GM19025 (cell line): Measurements from ENCODE around the gene AQP12B.
"Not testable (repeated sequence)": the region's sequence is repeated elsewhere in the genome, so short reads cannot be mapped to it uniquely, and the experiment has no call there.

Experiments used
- ATAC-seq: cut with Tn5 transposase; IDR thresholded peaks from one replicate; pipeline ENCODE4 v1.9.1; 2021; ENCODE audit warnings: mild to moderate bottlenecking, low read depth, moderate library complexity; ENCODE audit not compliant: unreplicated experiment

Gene AQP12B

GRCh38 chr2:240701736-240702639 lies 19.3 kb upstream of the AQP12B start:
- ATAC-seq: no peak

GRCh38 chr2:240701091-240701735 lies 18.5 kb upstream of the AQP12B start:
- no peak for ATAC-seq

GRCh38 chr2:240700616-240701015 lies 17.9 kb upstream of the AQP12B start:
- ATAC-seq: not testable (repeated sequence)

- ATAC-seq: not testable (repeated sequence)
Observed at GRCh38 chr2:240699835-240700234, 17.1 kb upstream of the AQP12B start.

- not testable (repeated sequence) for ATAC-seq
Observed at GRCh38 chr2:240698852-240699561, 16.3 kb upstream of the AQP12B start.

GRCh38 chr2:240696469-240696868 lies 13.8 kb upstream of the AQP12B start:
- not testable (repeated sequence) for ATAC-seq

- not testable (repeated sequence) for ATAC-seq
Observed at GRCh38 chr2:240695593-240695992, 12.9 kb upstream of the AQP12B start.

GRCh38 chr2:240694304-240694703 lies 11.6 kb upstream of the AQP12B start:
- ATAC-seq: not testable (repeated sequence)

GRCh38 chr2:240692583-240693561 lies 10.2 kb upstream of the AQP12B start:
- ATAC-seq: not testable (repeated sequence)

GRCh38 chr2:240691631-240692420 lies 9.1 kb upstream of the AQP12B start, which contains the start of gene AQP12A:
Gene AQP12A, plus strand, starts transcription at chr2:240691866. Its CDS starts 48 bp downstream, at chr2:240691914.
- not testable (repeated sequence) for ATAC-seq

- not testable (repeated sequence) for ATAC-seq
Observed at GRCh38 chr2:240691075-240691427, 8.4 kb upstream of the AQP12B start.

- ATAC-seq: not testable (repeated sequence)
Observed at GRCh38 chr2:240690421-240691074, 7.9 kb upstream of the AQP12B start.

- ATAC-seq: no peak
Observed at GRCh38 chr2:240689975-240690374, 7.3 kb upstream of the AQP12B start.

GRCh38 chr2:240688553-240688919 lies 5.9 kb upstream of the AQP12B start:
- ATAC-seq: no peak

- ATAC-seq: no peak
Observed at GRCh38 chr2:240687741-240688552, 5.3 kb upstream of the AQP12B start.

GRCh38 chr2:240687045-240687740 lies 4.5 kb upstream of the AQP12B start:
- no peak for ATAC-seq

GRCh38 chr2:240686460-240686859 lies 3.8 kb upstream of the AQP12B start:
- ATAC-seq: no peak
